Progenitor cell of endocrine pancreas (in vitro differentiated cells): ENCODE results near the gene SALL1. TPM values are rescaled to one million over a fixed set of nuclear protein-coding genes. Genes with fewer than 3 reads are reported as not detected.

ENCODE experiments used
- DNase-seq: peaks from one replicate; pipeline ENCODE4 v3.0.0; 2021; ENCODE audit warnings: low spot score; ENCODE audit not compliant: unreplicated experiment
- H3K27ac Mint-ChIP-seq: 2 replicates; pipeline ENCODE4 v1.8.0; 2021; ENCODE audit warnings: mild to moderate bottlenecking, moderate library complexity, mixed read lengths
- H3K27me3 Mint-ChIP-seq: 2 replicates; pipeline ENCODE4 v1.8.0; 2021; ENCODE audit warnings: mixed read lengths
- H3K36me3 Mint-ChIP-seq: 2 replicates; pipeline ENCODE4 v1.8.0; 2022; ENCODE audit warnings: mixed read lengths; ENCODE audit not compliant: insufficient read depth
- H3K4me1 Mint-ChIP-seq: 2 replicates; pipeline ENCODE4 v1.8.0; 2021; ENCODE audit warnings: low read depth, mixed read lengths
- H3K4me3 Mint-ChIP-seq: 2 replicates; pipeline ENCODE4 v1.8.0; 2021; ENCODE audit warnings: low read depth, mild to moderate bottlenecking, moderate library complexity, mixed read lengths
- H3K9me3 Mint-ChIP-seq: 2 replicates; pipeline ENCODE4 v1.8.0; 2021; ENCODE audit warnings: low read depth, mixed read lengths
- CTCF ChIP-seq: fragments of 200-600 bp; sonication (generic); IDR thresholded peaks from one replicate; pipeline ENCODE4 v1.5.0; 2021; ENCODE audit warnings: antibody characterized with exemption, mild to moderate bottlenecking; ENCODE audit not compliant: unreplicated experiment
- total RNA-seq: library from RNA; stranded (reverse); gene quantifications from 2 replicates; pipeline ENCODE4 v1.2.1, GENCODE V29; 2021

Gene SALL1
- total RNA-seq, 1 donor from 2014 or later = 11.0 TPM

DNA sequence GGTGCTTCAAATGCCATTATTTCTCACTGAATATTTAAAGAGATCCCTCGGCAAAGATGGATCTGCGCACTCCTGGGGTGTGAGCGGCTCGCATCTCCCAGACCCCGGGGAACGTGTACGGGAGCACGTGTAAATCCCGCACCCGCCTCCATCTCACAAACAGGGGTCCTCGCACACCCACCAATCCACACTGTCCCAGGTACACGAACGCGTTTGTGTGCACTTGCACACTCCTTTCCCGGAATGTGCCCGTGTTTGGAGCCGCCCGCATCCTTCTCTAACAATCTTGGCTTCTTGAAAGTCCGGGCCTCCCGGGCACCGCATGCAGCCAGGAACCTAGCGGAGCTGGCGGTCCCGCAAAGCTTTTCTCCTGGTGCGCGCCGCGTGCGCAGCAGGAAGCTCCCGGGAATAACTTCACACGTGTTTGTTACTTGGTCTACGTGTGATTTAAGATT, 2.5 kb upstream of the SALL1 start:
- Mint-ChIP-seq H3K27me3 (peaks cover 64% of the 10 kb centered on the region), H3K4me3 (peak overlapping the region; percentile 78), H3K36me3 (no peaks in the 10 kb centered on the region), H3K4me1 (peaks cover 26% of the 10 kb centered on the region), H3K9me3 (no peaks in the 10 kb centered on the region), H3K27ac (peak overlapping the region; percentile 12)
- no peak for TF ChIP-seq CTCF
- no peak for DNase-seq

DNA sequence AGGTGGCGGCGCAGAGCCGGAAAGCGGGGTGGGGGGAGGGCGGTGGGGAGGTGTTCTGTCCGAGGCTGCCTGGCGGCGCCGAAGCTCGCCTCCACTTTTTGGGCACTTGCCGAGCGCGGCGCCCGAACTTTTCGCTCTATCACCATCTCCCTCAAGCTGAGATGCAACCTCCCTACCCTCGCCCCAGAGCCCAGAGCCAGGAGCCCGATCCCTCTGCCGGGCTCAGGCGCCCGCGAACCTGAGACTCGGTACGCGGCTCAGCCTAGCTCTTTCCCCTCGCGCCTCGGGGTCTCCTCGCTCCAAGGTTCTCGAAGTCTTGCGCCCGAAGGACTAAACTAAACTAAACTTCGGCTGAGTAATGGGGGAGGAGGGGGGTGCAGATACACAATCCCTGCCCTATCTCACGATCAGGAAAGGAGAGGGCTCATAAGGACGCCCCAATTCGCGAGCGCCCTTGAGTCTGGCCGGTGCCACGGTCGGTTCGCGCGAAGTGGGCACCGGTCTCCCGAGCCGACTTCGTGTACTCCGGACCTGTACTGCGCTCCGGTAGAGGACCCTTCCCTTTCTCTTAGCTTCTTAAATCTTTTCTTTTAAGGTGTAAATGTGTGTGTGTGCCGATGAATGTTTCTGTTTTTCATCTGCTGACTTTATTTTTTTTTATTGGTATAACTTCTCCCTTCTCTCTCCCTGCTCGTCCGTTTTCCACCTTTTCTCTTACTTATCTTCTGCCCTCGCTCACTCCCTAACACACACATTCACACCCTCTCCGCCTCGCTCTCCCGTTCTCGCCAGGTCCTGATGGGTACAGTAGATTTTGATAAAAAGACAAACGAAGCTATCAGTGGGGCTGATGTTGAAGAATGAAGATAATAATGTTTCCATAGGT, 1.9 kb upstream of the SALL1 start:
- peaks cover 32% of the 10 kb centered on the region for H3K4me1 Mint-ChIP-seq
- no peaks in the 10 kb centered on the region for H3K9me3 Mint-ChIP-seq
- peaks cover 59% of the 10 kb centered on the region for H3K27me3 Mint-ChIP-seq
- no peaks in the 10 kb centered on the region for H3K36me3 Mint-ChIP-seq
- no peak for TF ChIP-seq CTCF
- DNase-seq = no peak
- peak overlapping the region; percentile 78 for H3K4me3 Mint-ChIP-seq
- peak overlapping the region; percentile 51 for H3K27ac Mint-ChIP-seq

GRCh38 chr16:51151961-51152663, 1.0 kb upstream of the SALL1 start:
- H3K4me3 Mint-ChIP-seq = peak overlapping the region; percentile 74
- DNase-seq = peak; percentile 71
- H3K27ac Mint-ChIP-seq = peak overlapping the region; percentile 29
- H3K36me3 Mint-ChIP-seq = no peaks in the 10 kb centered on the region
- no peaks in the 10 kb centered on the region for H3K9me3 Mint-ChIP-seq
- peak; percentile 22 for TF ChIP-seq CTCF
- peaks cover 39% of the 10 kb centered on the region for H3K4me1 Mint-ChIP-seq
- H3K27me3 Mint-ChIP-seq = peaks cover 51% of the 10 kb centered on the region

- Mint-ChIP-seq H3K36me3 (no peaks in the 10 kb centered on the region), H3K4me1 (peaks cover 43% of the 10 kb centered on the region), H3K27ac (peak overlapping the region; percentile 69), H3K27me3 (peaks cover 45% of the 10 kb centered on the region), H3K4me3 (peak overlapping the region; percentile 88), H3K9me3 (no peaks in the 10 kb centered on the region)
- no peak for TF ChIP-seq CTCF
- DNase-seq = peak; percentile 72
Measured at GRCh38 chr16:51151435-51151960, 428 bp upstream of the SALL1 start.

GRCh38 chr16:51150165-51150887, 744 bp downstream of the SALL1 start:
- DNase-seq = peak; percentile 23
- H3K36me3 Mint-ChIP-seq = no peaks in the 10 kb centered on the region
- peaks cover 53% of the 10 kb centered on the region for H3K4me1 Mint-ChIP-seq
- H3K27me3 Mint-ChIP-seq = peaks cover 33% of the 10 kb centered on the region
- H3K4me3 Mint-ChIP-seq = peak overlapping the region; percentile 88
- H3K9me3 Mint-ChIP-seq = no peaks in the 10 kb centered on the region
- no peak for TF ChIP-seq CTCF
- H3K27ac Mint-ChIP-seq = peak overlapping the region; percentile 93
